ENCODE measurements around the gene HBD.

DNA sequence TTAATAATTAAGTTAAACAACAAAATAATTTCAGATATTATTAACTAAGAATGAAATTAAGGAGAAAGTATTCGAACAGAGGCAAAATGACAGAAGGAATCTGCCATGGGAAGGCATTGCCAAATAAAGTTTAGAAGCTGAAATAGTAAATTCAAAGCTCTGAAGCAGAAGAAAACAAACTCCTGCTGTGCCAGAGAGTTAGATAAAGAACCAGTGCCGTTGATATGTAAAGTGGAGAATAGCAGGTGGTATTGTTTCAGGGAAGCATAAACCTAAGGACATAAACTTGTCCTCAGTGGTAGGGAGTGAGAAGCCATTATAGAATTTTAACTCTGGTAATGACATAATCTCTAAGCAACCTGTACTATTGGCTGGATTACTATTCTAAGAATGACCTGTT lies 23.0 kb upstream of the HBD start:
- TF ChIP-seq POLR2A (IDR thresholded peaks at IDR 0.05; ENCODE audit: low read depth, low read length), result no peak
- TF ChIP-seq TAF1 (IDR thresholded peaks at IDR 0.05; ENCODE audit: borderline replicate concordance, low read depth, low read length), result no peak
- no peak for TF ChIP-seq POLR2AphosphoS5 (IDR thresholded peaks at IDR 0.05; ENCODE audit: low read depth, low read length)
